Activated CD8-positive, alpha-beta memory T cell treated with anti-CD3 and anti-CD28 coated beads, Interleukin-2, amount 50 U/mL, for 4 hours (primary cell): ENCODE measurements around the gene BAG5.

ENCODE experiments used
- DNase-seq: peaks from one replicate; pipeline ENCODE4 v3.0.0-alpha.2; 2020

Gene BAG5

GRCh38 chr14:103563226-103563620 is 766 bp upstream of the BAG5 start:
- no peak for DNase-seq

GRCh38 chr14:103562179-103562428 is 353 bp downstream of the BAG5 start:
- no peak for DNase-seq

GRCh38 chr14:103561381-103562178 is 877 bp downstream of the BAG5 start:
- DNase-seq: no peak

GRCh38 chr14:103560691-103561090 is 1.8 kb downstream of the BAG5 start:
- no peak for DNase-seq

- no peak for DNase-seq
Measured at GRCh38 chr14:103559766-103560165, 2.7 kb downstream of the BAG5 start.

- no peak for DNase-seq
Measured at GRCh38 chr14:103558071-103558882, 4.2 kb downstream of the BAG5 start.

GRCh38 chr14:103556946-103557758 is 5.3 kb downstream of the BAG5 start:
- DNase-seq: no peak

GRCh38 chr14:103555559-103556337 is 6.7 kb downstream of the BAG5 start:
- DNase-seq: no peak

- DNase-seq: no peak
Measured at GRCh38 chr14:103552846-103553210, 9.6 kb downstream of the BAG5 start.

GRCh38 chr14:103552011-103552845 is 10.2 kb downstream of the BAG5 start:
- DNase-seq: peak; percentile 7

- DNase-seq: peak; percentile 10
Measured at GRCh38 chr14:103551338-103551762, 11.1 kb downstream of the BAG5 start.

GRCh38 chr14:103550451-103551337 is 11.8 kb downstream of the BAG5 start:
- peak; percentile 5 for DNase-seq

- DNase-seq: peak; percentile 15
Measured at GRCh38 chr14:103549361-103550311, 12.8 kb downstream of the BAG5 start.

- peak; percentile 9 for DNase-seq
Measured at GRCh38 chr14:103548463-103549351, 13.8 kb downstream of the BAG5 start.

GRCh38 chr14:103547941-103548462 is 14.5 kb downstream of the BAG5 start:
- DNase-seq: peak; percentile 7

GRCh38 chr14:103547455-103547940 is 15.0 kb downstream of the BAG5 start:
- no peak for DNase-seq

GRCh38 chr14:103546652-103547454 is 15.6 kb downstream of the BAG5 start:
- DNase-seq: peak; percentile 82
